Nasal cavity respiratory epithelium epithelial cell of viscerocranial mucosa (primary cell): Measurements from ENCODE around the gene PLPPR1. TPM values are rescaled to one million over a fixed set of nuclear protein-coding genes. Genes with fewer than 3 reads are reported as not detected.

ENCODE experiments used
- total RNA-seq: library from RNA; depleted of rRNA; stranded (reverse); fragments of >200 nt; gene quantifications from 2 replicates; pipeline ENCODE4 v1.2.3, GENCODE V29; 2014

PLPPR1 gene
- 0.07 TPM in 1 of 2 replicates, not detected in the other for total RNA-seq

GRCh38 chr9:101028346-101029314, at the start of gene PLPPR1:
PLPPR1 (plus strand) TSS chr9:101028727.

